Heart left ventricle (tissue), 13 donors: ENCODE results near the gene TSPAN31.

Source experiments
- CTCF ChIP-seq, 12 donors: fragments of 200-600 bp; sonication (generic) in 4 of 12; IDR thresholded peaks; one replicate each; pipeline versions ENCODE4 v1.5.0 to v1.8.0; 2018 to 2022; ENCODE audit warnings: antibody characterized with exemption in 12 of 12, mild to moderate bottlenecking in 5 of 12
- POLR2A ChIP-seq, 2 donors: fragments of 450-650 bp; IDR thresholded peaks; one replicate each; pipeline ENCODE4 v1.6.1; 2017; ENCODE audit warnings: antibody characterized with exemption in 2 of 2, mild to moderate bottlenecking in 2 of 2, moderate library complexity in 2 of 2
- donor health status: ischemic (EF 13 %, LVEDD 7.1; RV severe dilation, severe dysfunction).
- donor health status: DM: no; HTN: yes; CAD: no.
- donor health status: DM: no; HTN: no; CAD: no.
- donor health status: ischemic (EF 25% LVEDD 6.9; RV normal size, moderate dysfunction).
- donor health status: ischemic (EF 25% LVEDD 5.7; RV mildly dilated, moderate dysfunction).
- donor health status: ischemic (EF 35%, LVEDD 5.7; RV mildly dilated, moderate dysfunction).
- donor health status: nonischemic (EF 11% LVEDD 7.7; RV severe dilation, severe dysfunction).
- donor health status: DM: yes; HTN: yes; CAD: no.
- donor health status: PGD.
- donor health status: ischemic (EF 29% LVEDD 5.4; RV normal size, mild dysfunction).
- donor health status: nonischemic (EF 23%, LVEDD 6.1; RV moderate dilation, normal function).

- TF ChIP-seq CTCF (IDR thresholded peaks at IDR 0.05) (no peak), POLR2A (IDR thresholded peaks at IDR 0.05) (no peak)
These were observed 9.8 kb downstream of the TSPAN31 start, which contains the start of gene MARCHF9 for GRCh38 chr12:57754411-57755193.
